ENCODE data around the gene CXCL5.

The CXCL5 gene

DNA sequence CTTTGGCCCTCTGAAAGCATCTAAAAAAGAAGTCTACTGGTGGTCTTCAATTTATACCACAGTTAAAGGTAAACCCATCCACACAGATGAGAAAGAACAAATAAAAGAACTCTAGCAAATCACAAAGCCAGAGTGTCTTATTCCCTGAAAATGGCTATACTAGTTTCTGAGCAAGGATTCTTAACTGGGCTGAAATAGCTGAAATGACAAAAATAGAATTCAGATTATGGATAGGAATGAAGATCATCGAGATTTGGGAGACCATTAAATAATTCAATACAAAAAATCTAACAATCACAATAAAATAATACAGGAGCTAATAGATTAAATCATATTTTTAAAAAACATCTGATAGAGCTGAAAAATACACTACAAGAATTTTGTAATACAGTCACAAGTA, 28.5 kb downstream of the CXCL5 start:
- TF ChIP-seq, protein P1, sequence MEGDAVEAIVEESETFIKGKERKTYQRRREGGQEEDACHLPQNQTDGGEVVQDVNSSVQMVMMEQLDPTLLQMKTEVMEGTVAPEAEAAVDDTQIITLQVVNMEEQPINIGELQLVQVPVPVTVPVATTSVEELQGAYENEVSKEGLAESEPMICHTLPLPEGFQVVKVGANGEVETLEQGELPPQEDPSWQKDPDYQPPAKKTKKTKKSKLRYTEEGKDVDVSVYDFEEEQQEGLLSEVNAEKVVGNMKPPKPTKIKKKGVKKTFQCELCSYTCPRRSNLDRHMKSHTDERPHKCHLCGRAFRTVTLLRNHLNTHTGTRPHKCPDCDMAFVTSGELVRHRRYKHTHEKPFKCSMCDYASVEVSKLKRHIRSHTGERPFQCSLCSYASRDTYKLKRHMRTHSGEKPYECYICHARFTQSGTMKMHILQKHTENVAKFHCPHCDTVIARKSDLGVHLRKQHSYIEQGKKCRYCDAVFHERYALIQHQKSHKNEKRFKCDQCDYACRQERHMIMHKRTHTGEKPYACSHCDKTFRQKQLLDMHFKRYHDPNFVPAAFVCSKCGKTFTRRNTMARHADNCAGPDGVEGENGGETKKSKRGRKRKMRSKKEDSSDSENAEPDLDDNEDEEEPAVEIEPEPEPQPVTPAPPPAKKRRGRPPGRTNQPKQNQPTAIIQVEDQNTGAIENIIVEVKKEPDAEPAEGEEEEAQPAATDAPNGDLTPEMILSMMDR (IDR thresholded peaks at IDR 0.05) = no peak

GRCh38 chr4:73967866-73968265, 30.6 kb downstream of the CXCL5 start:
- TF ChIP-seq, protein P1 (IDR thresholded peaks at IDR 0.05) = no peak

DNA sequence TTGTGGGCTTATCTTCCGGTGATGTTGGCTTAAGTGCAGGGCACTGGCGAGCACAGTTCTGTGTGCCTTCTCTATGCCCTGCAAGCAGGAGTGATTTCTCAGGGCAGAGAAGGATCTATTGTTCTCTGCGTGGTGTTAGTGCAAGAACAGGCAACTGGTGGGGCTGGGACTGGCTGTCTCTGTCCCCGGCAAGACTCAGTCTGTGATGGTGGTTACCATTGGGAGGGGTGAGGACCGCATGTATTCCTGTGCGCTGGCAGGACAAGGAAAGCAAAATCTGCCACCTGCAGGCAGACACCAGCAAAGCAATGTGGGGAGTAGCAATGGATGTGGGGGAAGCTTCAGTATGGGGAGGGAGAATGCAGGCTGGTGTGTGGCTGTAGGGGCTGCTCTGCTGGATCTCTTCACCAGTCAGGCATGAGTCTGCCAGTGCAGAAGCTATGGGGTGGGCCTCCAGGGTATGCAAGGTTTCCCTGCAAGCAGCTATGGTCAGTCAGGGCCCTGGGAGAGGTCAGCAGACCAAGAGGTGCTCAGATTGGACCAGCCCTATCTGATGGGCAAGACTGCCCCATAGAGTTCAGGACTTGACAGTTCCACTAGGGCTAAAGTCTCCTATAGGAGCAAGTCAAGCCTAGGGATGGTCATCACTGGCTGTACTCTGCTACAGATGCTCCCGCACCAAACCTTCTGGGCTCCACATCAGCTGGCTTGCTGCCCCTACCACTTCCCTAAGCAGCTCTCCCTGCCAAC, 33.4 kb downstream of the CXCL5 start:
- TF ChIP-seq, protein P1 (IDR thresholded peaks at IDR 0.05) = peak; percentile 33; the same call in 1 of the 2 replicates

GRCh38 chr4:73962724-73963123, 35.8 kb downstream of the CXCL5 start:
- TF ChIP-seq, protein P1 (IDR thresholded peaks at IDR 0.05) = no peak

DNA sequence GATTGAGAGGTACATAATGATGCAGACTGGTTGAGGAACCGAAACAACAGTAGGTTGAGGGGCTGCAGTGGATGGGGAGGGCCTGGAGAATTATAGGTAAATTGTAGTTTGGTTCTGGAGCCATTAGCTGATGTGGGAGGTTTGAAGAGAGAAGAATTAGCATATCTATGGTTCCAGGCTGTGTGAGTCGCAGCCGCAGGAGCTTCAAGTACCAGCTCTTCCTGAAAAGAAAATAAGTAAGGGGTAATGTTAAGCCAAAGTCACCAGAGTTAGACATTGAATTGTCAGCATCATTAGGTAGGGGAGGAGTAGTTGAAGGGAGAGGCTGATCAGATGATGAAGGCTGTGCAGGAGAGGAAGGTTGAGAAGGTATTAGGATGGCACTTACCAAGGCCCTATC, 46.1 kb downstream of the CXCL5 start:
- TF ChIP-seq, protein P1 (IDR thresholded peaks at IDR 0.05) = no peak

DNA sequence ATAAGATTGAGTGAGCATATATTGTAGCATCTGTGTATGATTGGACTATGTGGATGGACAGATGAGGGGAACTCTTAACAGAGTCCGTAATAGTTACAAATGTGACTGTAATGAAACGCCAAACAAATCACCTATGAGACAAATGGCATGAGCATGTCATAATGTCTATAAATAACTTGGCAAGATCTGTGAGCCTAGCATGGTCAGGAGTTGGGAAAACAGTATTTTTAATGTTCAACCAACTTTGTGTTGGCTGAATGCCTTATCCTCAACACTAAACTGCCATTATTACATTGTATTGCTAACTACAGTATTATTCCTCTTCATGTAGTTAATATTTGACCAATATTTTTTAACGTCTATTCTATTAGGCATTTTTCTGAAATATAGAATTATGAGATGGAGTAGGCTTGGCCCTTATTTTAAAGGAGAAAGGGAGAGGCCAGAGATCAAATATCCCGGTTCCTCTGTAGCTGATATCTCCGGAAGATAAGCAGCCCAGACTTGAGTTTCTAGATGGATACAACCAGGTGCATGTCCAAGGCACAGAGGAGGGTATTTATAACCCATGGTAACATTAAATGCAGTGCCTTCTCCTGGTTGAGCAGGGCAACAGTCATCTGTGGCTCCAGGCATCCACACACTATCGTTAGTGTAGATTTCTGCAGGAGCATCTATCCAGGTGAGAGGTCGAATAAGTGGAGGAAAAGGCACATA, 49.3 kb downstream of the CXCL5 start:
- TF ChIP-seq, protein P1 (IDR thresholded peaks at IDR 0.05) = no peak

- TF ChIP-seq, protein P1 (IDR thresholded peaks at IDR 0.05) = no peak
Measured at GRCh38 chr4:73948291-73948690, 50.2 kb downstream of the CXCL5 start.
